Measurements from ENCODE around the gene ADAM12.

The ADAM12 gene

DNA sequence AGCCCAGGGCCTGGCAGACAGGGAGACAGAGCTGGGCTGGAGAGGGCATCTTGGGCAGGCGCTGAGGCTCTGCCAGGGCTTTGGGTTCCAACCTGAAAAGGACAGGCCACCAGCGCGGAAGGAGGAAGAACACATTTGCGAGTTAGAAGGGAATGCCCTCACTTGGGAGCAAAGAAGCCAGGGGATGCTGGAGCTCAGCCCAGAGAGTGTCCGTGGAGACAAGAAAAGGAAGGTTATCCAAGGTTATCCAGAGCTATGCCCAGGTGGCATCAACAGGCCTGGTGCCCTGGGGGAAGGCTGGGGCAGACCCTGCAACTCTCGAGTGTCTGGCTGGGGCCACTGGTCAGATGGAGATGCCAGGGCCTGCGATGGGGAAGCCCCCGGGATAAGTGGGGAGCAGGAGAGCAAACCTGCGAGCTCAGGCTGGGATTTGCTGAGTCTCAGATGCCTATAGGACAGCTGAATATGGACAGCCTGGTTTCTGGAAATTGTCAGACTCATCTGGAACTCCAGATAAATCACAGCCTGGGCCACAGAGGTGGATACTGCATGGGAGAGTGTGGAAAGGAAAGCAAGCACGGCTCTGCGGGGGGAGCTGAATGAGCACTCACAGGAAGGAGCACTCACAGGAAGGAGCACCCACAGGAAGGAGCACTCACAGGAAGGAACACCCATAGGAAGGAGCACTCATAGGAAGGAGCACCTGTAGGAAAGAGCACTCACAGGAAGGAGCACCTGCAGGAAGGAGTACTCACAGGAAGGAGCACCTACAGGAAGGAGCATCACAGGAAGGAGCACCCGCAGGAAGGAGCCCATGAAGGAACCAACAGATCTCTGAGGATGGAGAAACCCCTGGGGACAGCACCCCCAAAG is 152.1 kb downstream of the ADAM12 start:
- Mint-ChIP-seq H3K9me3 (peaks cover 17% of the 10 kb centered on the region), H3K27ac (no peak overlapping the region), H3K36me3 (ENCODE audit: low read depth) (no peaks in the 10 kb centered on the region), H3K4me3 (no peak overlapping the region), H3K27me3 (ENCODE audit: low read depth) (no peaks in the 10 kb centered on the region), H3K4me1 (ENCODE audit: low read depth) (no peaks in the 10 kb centered on the region)

GRCh38 chr10:126235091-126235978 is 152.9 kb downstream of the ADAM12 start:
- no peak overlapping the region for H3K27ac Mint-ChIP-seq
- H3K36me3 Mint-ChIP-seq (ENCODE audit: low read depth), result no peaks in the 10 kb centered on the region
- peaks cover 17% of the 10 kb centered on the region for H3K9me3 Mint-ChIP-seq
- H3K4me3 Mint-ChIP-seq, result no peak overlapping the region
- no peaks in the 10 kb centered on the region for H3K27me3 Mint-ChIP-seq (ENCODE audit: low read depth)
- H3K4me1 Mint-ChIP-seq (ENCODE audit: low read depth), result no peaks in the 10 kb centered on the region

DNA sequence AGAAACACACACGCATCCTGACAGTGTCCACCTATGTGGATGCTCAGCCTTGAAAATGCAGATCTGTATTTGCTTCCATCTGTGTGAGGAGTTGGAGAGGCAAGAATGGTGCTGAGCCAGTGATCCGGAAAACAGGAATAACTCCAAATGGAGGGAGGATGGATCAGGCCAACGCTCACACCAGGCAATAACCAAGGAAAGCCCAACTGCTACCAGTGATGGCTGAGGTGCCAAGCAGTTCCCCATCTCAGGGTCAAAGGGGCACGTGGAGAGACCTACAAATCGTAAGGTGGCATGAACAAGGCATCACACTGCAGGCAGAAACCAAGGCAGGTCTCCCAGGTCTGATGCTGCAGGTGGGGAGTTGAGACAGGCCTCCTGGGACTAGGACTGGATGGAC is 153.6 kb downstream of the ADAM12 start:
- no peaks in the 10 kb centered on the region for H3K36me3 Mint-ChIP-seq (ENCODE audit: low read depth)
- peaks cover 17% of the 10 kb centered on the region for H3K9me3 Mint-ChIP-seq
- H3K27ac Mint-ChIP-seq, result no peak overlapping the region
- no peaks in the 10 kb centered on the region for H3K4me1 Mint-ChIP-seq (ENCODE audit: low read depth)
- H3K27me3 Mint-ChIP-seq (ENCODE audit: low read depth), result no peaks in the 10 kb centered on the region
- no peak overlapping the region for H3K4me3 Mint-ChIP-seq

- no peak overlapping the region for H3K27ac Mint-ChIP-seq
- peaks cover 17% of the 10 kb centered on the region for H3K9me3 Mint-ChIP-seq
- no peaks in the 10 kb centered on the region for H3K27me3 Mint-ChIP-seq (ENCODE audit: low read depth)
- no peak overlapping the region for H3K4me3 Mint-ChIP-seq
- no peaks in the 10 kb centered on the region for H3K36me3 Mint-ChIP-seq (ENCODE audit: low read depth)
- H3K4me1 Mint-ChIP-seq (ENCODE audit: low read depth), result no peaks in the 10 kb centered on the region
Measured at GRCh38 chr10:126233182-126234148, 154.8 kb downstream of the ADAM12 start.

GRCh38 chr10:126230587-126230986 is 157.7 kb downstream of the ADAM12 start:
- no peaks in the 10 kb centered on the region for H3K36me3 Mint-ChIP-seq (ENCODE audit: low read depth)
- no peak overlapping the region for H3K27ac Mint-ChIP-seq
- H3K27me3 Mint-ChIP-seq (ENCODE audit: low read depth), result no peaks in the 10 kb centered on the region
- no peaks in the 10 kb centered on the region for H3K4me1 Mint-ChIP-seq (ENCODE audit: low read depth)
- H3K9me3 Mint-ChIP-seq, result peaks cover 4% of the 10 kb centered on the region
- H3K4me3 Mint-ChIP-seq, result no peak overlapping the region

DNA sequence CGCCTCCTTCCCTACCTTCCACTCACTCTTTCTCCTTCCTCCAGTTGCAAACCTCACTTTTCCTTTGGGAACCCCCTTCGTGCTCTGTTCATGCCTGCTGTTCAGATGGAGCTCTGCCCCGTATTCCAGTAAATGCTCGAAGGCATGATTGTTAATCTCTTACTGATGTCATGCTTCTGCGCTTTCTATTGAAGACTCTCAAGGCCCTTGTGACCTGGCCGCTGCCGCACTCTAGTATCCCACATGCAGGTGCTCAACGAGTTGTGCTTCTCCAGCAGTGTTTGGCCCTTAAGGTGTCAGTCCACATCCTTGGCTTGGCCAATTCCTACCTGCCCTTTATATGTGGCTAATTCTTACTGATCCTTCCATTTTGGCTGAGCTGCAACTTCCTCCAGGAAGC is 158.6 kb downstream of the ADAM12 start:
- no peaks in the 10 kb centered on the region for H3K36me3 Mint-ChIP-seq (ENCODE audit: low read depth)
- no peak overlapping the region for H3K27ac Mint-ChIP-seq
- H3K4me3 Mint-ChIP-seq, result no peak overlapping the region
- no peaks in the 10 kb centered on the region for H3K4me1 Mint-ChIP-seq (ENCODE audit: low read depth)
- no peaks in the 10 kb centered on the region for H3K27me3 Mint-ChIP-seq (ENCODE audit: low read depth)
- peaks cover 4% of the 10 kb centered on the region for H3K9me3 Mint-ChIP-seq

GRCh38 chr10:126227762-126228134 is 160.5 kb downstream of the ADAM12 start:
- H3K27me3 Mint-ChIP-seq (ENCODE audit: low read depth), result no peaks in the 10 kb centered on the region
- no peak overlapping the region for H3K27ac Mint-ChIP-seq
- H3K4me1 Mint-ChIP-seq (ENCODE audit: low read depth), result no peaks in the 10 kb centered on the region
- no peaks in the 10 kb centered on the region for H3K36me3 Mint-ChIP-seq (ENCODE audit: low read depth)
- no peak overlapping the region for H3K4me3 Mint-ChIP-seq
- no peaks in the 10 kb centered on the region for H3K9me3 Mint-ChIP-seq

GRCh38 chr10:126226988-126227761 is 161.1 kb downstream of the ADAM12 start:
- Mint-ChIP-seq H3K36me3 (ENCODE audit: low read depth) (no peaks in the 10 kb centered on the region), H3K9me3 (no peaks in the 10 kb centered on the region), H3K27ac (no peak overlapping the region), H3K4me3 (no peak overlapping the region), H3K27me3 (ENCODE audit: low read depth) (no peaks in the 10 kb centered on the region), H3K4me1 (ENCODE audit: low read depth) (no peaks in the 10 kb centered on the region)

GRCh38 chr10:126226205-126226604 is 162.1 kb downstream of the ADAM12 start:
- no peak overlapping the region for H3K4me3 Mint-ChIP-seq
- no peaks in the 10 kb centered on the region for H3K9me3 Mint-ChIP-seq
- H3K4me1 Mint-ChIP-seq (ENCODE audit: low read depth), result no peaks in the 10 kb centered on the region
- no peaks in the 10 kb centered on the region for H3K27me3 Mint-ChIP-seq (ENCODE audit: low read depth)
- H3K36me3 Mint-ChIP-seq (ENCODE audit: low read depth), result no peaks in the 10 kb centered on the region
- H3K27ac Mint-ChIP-seq, result no peak overlapping the region

DNA sequence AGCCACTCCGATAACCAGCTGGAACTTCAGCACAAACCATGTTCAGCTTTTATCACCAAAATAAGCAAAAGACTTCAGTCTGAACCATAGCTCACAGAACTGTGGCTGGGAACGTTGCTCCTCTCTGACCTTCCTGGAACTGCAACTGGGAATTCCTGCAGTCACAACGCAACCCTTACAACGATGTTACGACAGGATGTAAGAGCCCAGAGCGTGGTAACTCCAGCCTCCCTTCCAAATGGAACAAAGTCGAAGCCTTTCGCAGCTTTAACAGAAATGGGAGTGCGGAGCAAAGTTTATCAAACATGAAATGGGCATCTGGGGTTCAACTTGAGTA is 162.6 kb downstream of the ADAM12 start:
- Mint-ChIP-seq H3K27me3 (ENCODE audit: low read depth) (no peaks in the 10 kb centered on the region), H3K9me3 (no peaks in the 10 kb centered on the region), H3K36me3 (ENCODE audit: low read depth) (no peaks in the 10 kb centered on the region), H3K4me3 (no peak overlapping the region), H3K4me1 (ENCODE audit: low read depth) (no peaks in the 10 kb centered on the region), H3K27ac (no peak overlapping the region)

GRCh38 chr10:126224967-126225671 is 163.2 kb downstream of the ADAM12 start:
- Mint-ChIP-seq H3K36me3 (ENCODE audit: low read depth) (no peaks in the 10 kb centered on the region), H3K4me1 (ENCODE audit: low read depth) (no peaks in the 10 kb centered on the region), H3K27ac (no peak overlapping the region), H3K27me3 (ENCODE audit: low read depth) (no peaks in the 10 kb centered on the region), H3K9me3 (no peaks in the 10 kb centered on the region), H3K4me3 (no peak overlapping the region)

DNA sequence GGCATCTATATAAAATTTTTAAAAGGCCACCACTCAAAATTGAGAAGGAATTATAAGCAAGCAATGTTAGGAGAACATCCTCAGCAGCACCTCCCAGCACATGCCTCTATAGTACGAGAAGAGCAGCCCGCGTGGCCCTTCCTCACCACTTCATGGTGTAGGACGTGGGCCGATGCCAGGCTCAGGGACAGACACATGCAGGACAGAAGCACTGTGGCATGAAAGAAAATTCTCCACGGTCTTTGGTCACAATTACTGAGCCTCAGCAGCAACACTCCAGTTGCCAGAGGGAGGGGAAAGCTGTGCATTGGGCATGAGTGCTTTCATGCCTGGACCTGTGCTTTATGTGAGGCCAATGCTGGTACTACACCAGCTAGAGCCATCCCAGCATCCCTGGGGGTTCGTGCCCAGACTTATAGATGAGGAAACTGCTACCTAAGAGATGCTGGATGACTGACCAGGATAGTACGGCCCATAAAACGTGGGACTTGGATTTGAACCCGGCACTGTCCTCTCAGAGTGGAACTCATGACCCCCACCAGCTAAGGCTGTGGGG is 164.7 kb downstream of the ADAM12 start:
- Mint-ChIP-seq H3K27me3 (ENCODE audit: low read depth) (no peaks in the 10 kb centered on the region), H3K27ac (no peak overlapping the region), H3K4me3 (no peak overlapping the region), H3K9me3 (no peaks in the 10 kb centered on the region), H3K4me1 (ENCODE audit: low read depth) (no peaks in the 10 kb centered on the region), H3K36me3 (ENCODE audit: low read depth) (no peaks in the 10 kb centered on the region)
